H1 (cell line): ENCODE results near the gene MRPL3. TPM values are rescaled to one million over a fixed set of nuclear protein-coding genes. Genes with fewer than 3 reads are reported as not detected.

Experiments
- CTCF ChIA-PET: fragments of 300-600 bp; sonication (Branson Sonifier 250); formaldehyde crosslinking; loops from one replicate; lab custom pipeline; 2021; ENCODE audit not compliant: partially characterized antibody; lab: Charles Lee
- POLR2A ChIA-PET: fragments of 300-600 bp; sonication (Branson Sonifier 250); formaldehyde crosslinking; loops from one replicate; lab custom pipeline; 2021; ENCODE audit warnings: inconsistent platforms; ENCODE audit not compliant: partially characterized antibody; lab: Charles Lee
- DNase-seq, 2 experiments: peaks; one replicate each; pipeline versions ENCODE4 v3.0.0 to v3.0.0-alpha.2; 2010 to 2022; ENCODE audit warnings: low spot score in 2 of 2, low read depth in 1 of 2, mixed read lengths in 1 of 2
- FAIRE-seq: peaks from 2 replicates; lab custom pipeline; 2011; peaks lifted over from hg19 to GRCh38; lab: Jason Lieb, UNC
- H2AFZ ChIP-seq: 2 replicates; pipeline ENCODE4 v1.8.1; 2012; ENCODE audit warnings: low read length, inconsistent platforms
- H2AK5ac ChIP-seq: 2 replicates; pipeline ENCODE4 v1.6.1; 2013; ENCODE audit warnings: low read depth, low read length
- H2BK120ac ChIP-seq: replicated peaks from 2 replicates; pipeline ENCODE3; 2013; ENCODE audit warnings: low read depth, low read length, inconsistent platforms
- H2BK12ac ChIP-seq: 2 replicates; pipeline ENCODE4 v1.6.1; 2013; ENCODE audit warnings: low read depth, low read length
- H2BK15ac ChIP-seq: 2 replicates; pipeline ENCODE4 v1.6.1; 2013; ENCODE audit warnings: low read length
- H2BK20ac ChIP-seq: 2 replicates; pipeline ENCODE4 v1.6.1; 2013; ENCODE audit warnings: low read length
- H2BK5ac ChIP-seq: 2 replicates; pipeline ENCODE4 v1.6.1; 2013; ENCODE audit warnings: low read depth, low read length
- H3K14ac ChIP-seq: 2 replicates; pipeline ENCODE4 v1.6.1; 2013; ENCODE audit warnings: inconsistent platforms; ENCODE audit not compliant: insufficient read length
- H3K18ac ChIP-seq: 2 replicates; pipeline ENCODE4 v1.6.1; 2013; ENCODE audit warnings: low read length; ENCODE audit errors: extremely low read depth
- H3K23ac ChIP-seq: 2 replicates; pipeline ENCODE4 v1.6.1; 2013; ENCODE audit warnings: inconsistent platforms; ENCODE audit not compliant: insufficient read length
- H3K23me2 ChIP-seq: 2 replicates; pipeline ENCODE4 v1.6.1; 2013; ENCODE audit warnings: low read depth, low read length
- H3K27ac ChIP-seq: 2 replicates; pipeline ENCODE4 v1.6.1; 2011; ENCODE audit warnings: low read depth, low read length, inconsistent platforms
- H3K27me3 ChIP-seq, 4 experiments: replicated peaks in 1 of 4; 1 replicate in 1 of 4; 2 replicates in 3 of 4; pipeline versions ENCODE4 v1.6.1 to v1.8.1; 2011 to 2013; ENCODE audit warnings: low read length in 3 of 4, mild to moderate bottlenecking in 3 of 4, inconsistent platforms in 2 of 4, mixed read lengths in 2 of 4, moderate library complexity in 1 of 4; ENCODE audit not compliant: control insufficient read depth in 3 of 4, insufficient read depth in 3 of 4; ENCODE audit errors: extremely low read depth in 1 of 4
- H3K36me3 ChIP-seq, 4 experiments: 2 replicates each; pipeline versions ENCODE4 v1.6.1 to v1.8.1; 2011 to 2013; ENCODE audit warnings: mild to moderate bottlenecking in 4 of 4, low read length in 3 of 4, moderate library complexity in 2 of 4, control low read depth in 1 of 4, inconsistent platforms in 1 of 4; ENCODE audit not compliant: insufficient read depth in 4 of 4, control insufficient read depth in 2 of 4
- H3K4ac ChIP-seq: replicated peaks from 2 replicates; pipeline ENCODE3; 2013; ENCODE audit warnings: low read length, low read depth, mixed read lengths, inconsistent platforms; ENCODE audit not compliant: insufficient read length
- H3K4me1 ChIP-seq, 4 experiments: replicated peaks in 1 of 4; 1 replicate in 1 of 4; 2 replicates in 3 of 4; pipeline versions ENCODE4 v1.6.1 to v1.8.1; 2011 to 2013; ENCODE audit warnings: low read length in 3 of 4, inconsistent platforms in 2 of 4, mixed read lengths in 1 of 4; ENCODE audit not compliant: insufficient read depth in 4 of 4, control insufficient read depth in 3 of 4
- H3K4me2 ChIP-seq, 2 experiments: 2 replicates each; pipeline versions ENCODE4 v1.6.1 to v1.8.1; 2011 to 2013; ENCODE audit warnings: low read depth in 2 of 2, low read length in 2 of 2, control low read depth in 1 of 2, inconsistent platforms in 1 of 2, mild to moderate bottlenecking in 1 of 2; ENCODE audit not compliant: insufficient read depth in 1 of 2
- H3K4me3 ChIP-seq, 4 experiments: fragments of 200-600, 300-600 bp in 1 of 4; sonication (generic), shearing (Covaris generic), sonication (Bioruptor Twin) in 1 of 4; 2 replicates each; pipeline versions ENCODE4 v1.5.1 to v1.8.1; 2011 to 2016; ENCODE audit warnings: low read length in 4 of 4, low read depth in 3 of 4, control low read depth in 2 of 4, inconsistent platforms in 2 of 4, mild to moderate bottlenecking in 2 of 4, mixed read lengths in 1 of 4, moderate library complexity in 1 of 4; ENCODE audit not compliant: insufficient read depth in 2 of 4; ENCODE audit errors: extremely low read depth in 1 of 4
- H3K56ac ChIP-seq: replicated peaks from 2 replicates; pipeline ENCODE3; 2013; ENCODE audit warnings: low read depth, mild to moderate bottlenecking, mixed read lengths, low read length, inconsistent platforms; ENCODE audit not compliant: insufficient read length
- H3K79me1 ChIP-seq: 2 replicates; pipeline ENCODE4 v1.6.1; 2013; ENCODE audit warnings: low read depth, low read length, control low read depth
- H3K79me2 ChIP-seq, 2 experiments: 2 replicates each; pipeline versions ENCODE4 v1.6.1 to v1.8.1; 2012 to 2013; ENCODE audit warnings: low read length in 2 of 2, mild to moderate bottlenecking in 2 of 2, inconsistent platforms in 1 of 2; ENCODE audit not compliant: insufficient read depth in 2 of 2, control insufficient read depth in 1 of 2
- H3K9ac ChIP-seq, 4 experiments: replicated peaks in 1 of 4; 1 replicate in 1 of 4; 2 replicates in 3 of 4; pipeline versions ENCODE4 v1.6.1 to v1.8.1; 2011 to 2013; ENCODE audit warnings: low read depth in 3 of 4, low read length in 3 of 4, control low read depth in 2 of 4, mild to moderate bottlenecking in 2 of 4, moderate library complexity in 2 of 4, inconsistent platforms in 1 of 4; ENCODE audit errors: extremely low read depth in 1 of 4
- H3K9me3 ChIP-seq, 2 experiments: 2 replicates each; pipeline versions ENCODE4 v1.6.1 to v1.8.1; 2012 to 2013; ENCODE audit warnings: mild to moderate bottlenecking in 2 of 2, moderate library complexity in 2 of 2, control low read depth in 1 of 2, inconsistent platforms in 1 of 2, low read depth in 1 of 2, low read length in 1 of 2, mixed read lengths in 1 of 2; ENCODE audit not compliant: insufficient read depth in 2 of 2
- H4K20me1 ChIP-seq, 2 experiments: replicated peaks in 1 of 2; 2 replicates each; pipeline versions ENCODE3 to v1.8.1; 2011 to 2013; ENCODE audit warnings: inconsistent platforms in 2 of 2, low read length in 2 of 2, mild to moderate bottlenecking in 1 of 2; ENCODE audit not compliant: insufficient read depth in 2 of 2, control insufficient read depth in 1 of 2
- H4K5ac ChIP-seq: 2 replicates; pipeline ENCODE4 v1.6.1; 2013; ENCODE audit warnings: low read length, low read depth, mixed read lengths, inconsistent platforms; ENCODE audit not compliant: insufficient read length
- H4K8ac ChIP-seq: 2 replicates; pipeline ENCODE4 v1.8.0; 2013; ENCODE audit warnings: mild to moderate bottlenecking, moderate library complexity, low read length, inconsistent platforms; ENCODE audit not compliant: insufficient read depth; ENCODE audit errors: extremely low read depth
- H4K91ac ChIP-seq: replicated peaks from 2 replicates; pipeline ENCODE3; 2013; ENCODE audit warnings: low read length, mixed read lengths, inconsistent platforms; ENCODE audit not compliant: insufficient read length
- POLR2A ChIP-seq, 2 experiments: IDR thresholded peaks; 1 replicate in 1 of 2; 2 replicates in 1 of 2; pipeline ENCODE4 v1.6.1; 2011; ENCODE audit warnings: low read depth in 2 of 2, low read length in 2 of 2, mild to moderate bottlenecking in 2 of 2; ENCODE audit errors: control extremely low read depth in 1 of 2
- RNF2 ChIP-seq: fragments of 200-900, 300-1000 bp; sonication (generic); IDR thresholded peaks from 2 replicates; pipeline ENCODE4 v1.7.1; 2016; ENCODE audit warnings: borderline replicate concordance, low read depth, mild to moderate bottlenecking, antibody characterized with exemption, low read length; ENCODE audit not compliant: poor library complexity, severe bottlenecking; ENCODE audit errors: missing control alignments
- SP1 ChIP-seq: IDR thresholded peaks from 2 replicates; pipeline ENCODE4 v1.6.1; 2011; ENCODE audit warnings: low read depth, low read length
- WGBS, 2 experiments: shearing (Covaris generic) in 1 of 2; methylation state at CpG; one replicate each; pipeline versions ENCODE4 v1.1.6 to v1.1.7; 2013 to 2015; ENCODE audit warnings: low lambda C conversion rate in 2 of 2, mixed read lengths in 2 of 2, inconsistent platforms in 1 of 2, low coverage in 1 of 2, missing lambda C conversion rate in 1 of 2; ENCODE audit not compliant: insufficient replicate concordance in 2 of 2, insufficient coverage in 1 of 2, insufficient read length in 1 of 2; ENCODE audit errors: extremely low coverage in 1 of 2, missing lambda C conversion rate in 1 of 2; 5-methylcytosine and 5-hydroxymethylcytosine counted together
- polyA plus RNA-seq, 7 experiments: library from polyadenylated mRNA; depleted of rRNA in 3 of 7; stranded (reverse) in 5 of 7; unstranded in 2 of 7; fragments of >200 nt in 5 of 7; fragments of 200-250 nt in 2 of 7; gene quantifications; 1 replicate in 5 of 7; 2 replicates in 1 of 7; 4 replicates in 1 of 7; pipeline versions ENCODE4 v1.2.1 to v1.2.3, GENCODE V29; 2011 to 2013; ENCODE audit warnings: missing spikeins in 2 of 7, mixed read lengths in 2 of 7
- total RNA-seq: library from RNA; stranded (reverse); fragmentation: NEBNext Ultra II Directional; extraction: Animal tissue kit (Norgen Biotek cat#: 25700); gene quantifications from 2 replicates; pipeline ENCODE4 v1.2.1, GENCODE V29; 2021

MRPL3 gene
- total and polyA plus RNA-seq, 2 of the 8 experiments (the other 6 are each of a cell fraction or from before 2014, with no cell fraction given), result 164 to 175 TPM

DNA sequence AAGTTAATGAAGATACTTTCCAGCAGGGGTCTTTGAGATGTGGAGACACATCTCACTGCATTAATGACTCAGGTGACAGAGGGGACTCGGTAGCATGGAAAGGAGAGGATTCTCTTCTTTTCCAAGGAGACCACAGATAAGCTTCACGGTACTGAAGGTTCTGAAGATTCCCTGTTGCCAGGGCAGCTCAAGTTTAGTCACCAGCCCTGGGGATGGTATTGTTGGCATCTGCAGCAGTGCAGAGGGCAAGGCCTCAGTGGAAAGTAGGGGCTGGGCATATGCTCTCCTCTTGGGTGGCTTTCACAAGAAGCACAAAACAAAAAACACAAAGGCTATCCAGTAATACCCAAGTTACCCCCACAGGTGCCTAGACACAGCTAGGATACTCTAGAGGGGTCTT is 38.0 kb upstream of the MRPL3 start:
- Histone ChIP-seq H2BK120ac (no peak overlapping the region), H3K79me2 (no peaks in the 10 kb centered on the region), H2BK5ac (no peak overlapping the region), H3K79me1 (no peaks in the 10 kb centered on the region), H2AK5ac (no peak overlapping the region), H4K8ac (no peak overlapping the region), H3K27ac (no peak overlapping the region), H2BK12ac (no peak overlapping the region), H3K56ac (no peak overlapping the region), H2BK20ac (no peak overlapping the region), H3K18ac (no peak overlapping the region), H3K9me3 (no peaks in the 10 kb centered on the region), H3K4me3 (no peak overlapping the region), H3K23me2 (0 out of 2 replicates have a peak, but pooled peaks cover 3% of the 10 kb centered on the region), H3K4ac (no peak overlapping the region), H3K36me3 (no peaks in the 10 kb centered on the region), H3K27me3 (no peaks in the 10 kb centered on the region)
- no peak for DNase-seq
- POLR2A ChIA-PET, result no interaction called here
- CTCF ChIA-PET, result interaction anchor here (3.2 to 4.6 kb wide), 2 partner anchors 9 to 14 kb away, joined by 7 to 39 read pairs; no protein-coding TSS in a partner anchor
- WGBS, 2 experiments, result 100% methylated on average over 2 of the region's 2 CpGs; no CpG with 5 or more reads in 1 of the 2 experiments
- no peak for TF ChIP-seq RNF2
- no peak for TF ChIP-seq SP1
- TF ChIP-seq POLR2A (IDR thresholded peaks at IDR 0.05; ENCODE audit: control extremely low read depth in 1 of 2, low read depth in 2 of 2, low read length in 2 of 2), result no peak
- TF ChIP-seq, all 59 proteins: peak for 0
- Histone ChIP-seq H3K23ac (no peak overlapping the region), H3K4me1 (peaks cover 0 to 4% (median 0%) of the 10 kb centered on the region in 4 experiments; a peak in 2 of 7 replicates), H2AFZ (no peak overlapping the region), H3K4me2 (no peak overlapping the region), H2BK15ac (no peak overlapping the region), H3K14ac (no peak overlapping the region), H4K5ac (no peak overlapping the region), H3K9ac (no peak overlapping the region), H4K91ac (no peak overlapping the region), H4K20me1 (no peaks in the 10 kb centered on the region)
- FAIRE-seq, result no peak
